ENCODE data around the gene GLI1.
"Not testable (repeated sequence)": the region's sequence is repeated elsewhere in the genome, so short reads cannot be mapped to it uniquely, and the experiment has no call there.

GLI1 gene

GRCh38 chr12:57476993-57477709 is 17.6 kb downstream of the GLI1 start:
- DNase-seq, result no peak

GRCh38 chr12:57477710-57478681 is 18.4 kb downstream of the GLI1 start:
- peak; percentile 25 for DNase-seq

- no peak for DNase-seq
Observed at GRCh38 chr12:57479043-57479375, 19.4 kb downstream of the GLI1 start.

- DNase-seq, result no peak
Observed at GRCh38 chr12:57479376-57480115, 20.0 kb downstream of the GLI1 start, which contains the start of gene ARHGAP9. Gene ARHGAP9, minus strand, starts transcription at chr12:57479866. Its CDS starts 460 bp downstream, at chr12:57479406.

GRCh38 chr12:57481671-57482070 is 22.1 kb downstream of the GLI1 start:
- DNase-seq, result no peak

- no peak for DNase-seq
Observed at GRCh38 chr12:57483466-57483865, 23.9 kb downstream of the GLI1 start.

GRCh38 chr12:57485695-57486094 is 26.1 kb downstream of the GLI1 start:
- no peak for DNase-seq

- DNase-seq, result no peak
Observed at GRCh38 chr12:57487055-57487596, 27.5 kb downstream of the GLI1 start.

- peak; percentile 97 for DNase-seq
Observed at GRCh38 chr12:57487597-57488401, 28.2 kb downstream of the GLI1 start, which contains the start of gene MARS1. Gene MARS1, plus strand, starts transcription at chr12:57488068. Its CDS starts 23 bp downstream, at chr12:57488091.

- peak; percentile 38 for DNase-seq
Observed at GRCh38 chr12:57488402-57489156, 29.0 kb downstream of the GLI1 start.

GRCh38 chr12:57489157-57489641 is 29.6 kb downstream of the GLI1 start:
- no peak for DNase-seq

GRCh38 chr12:57490126-57490525 is 30.5 kb downstream of the GLI1 start:
- no peak for DNase-seq

GRCh38 chr12:57491393-57492280 is 32.1 kb downstream of the GLI1 start:
- DNase-seq, result no peak

GRCh38 chr12:57495051-57495701 is 35.6 kb downstream of the GLI1 start:
- DNase-seq, result not testable (repeated sequence)

GRCh38 chr12:57496822-57497221 is 37.2 kb downstream of the GLI1 start:
- no peak for DNase-seq

GRCh38 chr12:57497223-57498131 is 37.9 kb downstream of the GLI1 start:
- no peak for DNase-seq

- no peak for DNase-seq
Observed at GRCh38 chr12:57498132-57498502, 38.5 kb downstream of the GLI1 start.

- DNase-seq, result no peak
Observed at GRCh38 chr12:57498571-57498970, 39.0 kb downstream of the GLI1 start.
